ENCODE measurements around the gene CD300A.

DNA sequence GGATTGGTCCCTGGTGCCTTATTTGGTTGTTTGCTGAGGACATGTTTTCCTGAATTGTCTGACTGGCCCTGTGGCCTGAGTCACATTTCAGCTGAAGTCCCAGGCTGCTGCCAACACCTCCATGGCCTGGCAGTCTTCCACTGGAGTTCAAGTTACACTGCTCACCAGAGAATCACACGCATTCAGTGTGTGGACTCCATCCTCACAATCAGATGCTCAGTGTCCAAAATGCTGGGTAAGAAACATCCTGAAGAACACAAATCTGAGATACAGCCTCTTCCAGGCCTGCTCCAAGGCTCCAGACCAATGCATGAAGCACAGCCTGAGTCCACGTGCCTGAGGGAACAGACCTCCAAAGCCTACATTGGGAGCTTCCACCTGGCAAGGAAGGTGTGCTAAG is 45.6 kb downstream of the CD300A start:
- TF ChIP-seq, protein P1, sequence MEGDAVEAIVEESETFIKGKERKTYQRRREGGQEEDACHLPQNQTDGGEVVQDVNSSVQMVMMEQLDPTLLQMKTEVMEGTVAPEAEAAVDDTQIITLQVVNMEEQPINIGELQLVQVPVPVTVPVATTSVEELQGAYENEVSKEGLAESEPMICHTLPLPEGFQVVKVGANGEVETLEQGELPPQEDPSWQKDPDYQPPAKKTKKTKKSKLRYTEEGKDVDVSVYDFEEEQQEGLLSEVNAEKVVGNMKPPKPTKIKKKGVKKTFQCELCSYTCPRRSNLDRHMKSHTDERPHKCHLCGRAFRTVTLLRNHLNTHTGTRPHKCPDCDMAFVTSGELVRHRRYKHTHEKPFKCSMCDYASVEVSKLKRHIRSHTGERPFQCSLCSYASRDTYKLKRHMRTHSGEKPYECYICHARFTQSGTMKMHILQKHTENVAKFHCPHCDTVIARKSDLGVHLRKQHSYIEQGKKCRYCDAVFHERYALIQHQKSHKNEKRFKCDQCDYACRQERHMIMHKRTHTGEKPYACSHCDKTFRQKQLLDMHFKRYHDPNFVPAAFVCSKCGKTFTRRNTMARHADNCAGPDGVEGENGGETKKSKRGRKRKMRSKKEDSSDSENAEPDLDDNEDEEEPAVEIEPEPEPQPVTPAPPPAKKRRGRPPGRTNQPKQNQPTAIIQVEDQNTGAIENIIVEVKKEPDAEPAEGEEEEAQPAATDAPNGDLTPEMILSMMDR (IDR thresholded peaks at IDR 0.05), result no peak
- TF ChIP-seq EZH2 (IDR thresholded peaks at IDR 0.05; ENCODE audit: borderline replicate concordance, insufficient read depth, low read depth, low read length, poor library complexity, severe bottlenecking), result no peak

All from B cell (primary cell).